Suprapubic skin (tissue), 3 donors: Measurements from ENCODE around the gene PARVB.

Experiments used
- POLR2A ChIP-seq, 2 donors: fragments of 450-650 bp; IDR thresholded peaks; one replicate each; pipeline ENCODE4 v1.6.1; 2017; ENCODE audit warnings: antibody characterized with exemption in 2 of 2, mild to moderate bottlenecking in 2 of 2, moderate library complexity in 2 of 2
- TF ChIP-seq, protein P1 (sequence below), 2 donors: fragments of 200-600 bp in 1 of 2; fragments of 450-650 bp in 1 of 2; sonication (generic) in 1 of 2; IDR thresholded peaks; one replicate each; pipeline ENCODE4 v1.5.1; 2016 to 2019; ENCODE audit warnings: antibody characterized with exemption in 2 of 2, mild to moderate bottlenecking in 1 of 2, moderate library complexity in 1 of 2

- TF ChIP-seq, protein P1, sequence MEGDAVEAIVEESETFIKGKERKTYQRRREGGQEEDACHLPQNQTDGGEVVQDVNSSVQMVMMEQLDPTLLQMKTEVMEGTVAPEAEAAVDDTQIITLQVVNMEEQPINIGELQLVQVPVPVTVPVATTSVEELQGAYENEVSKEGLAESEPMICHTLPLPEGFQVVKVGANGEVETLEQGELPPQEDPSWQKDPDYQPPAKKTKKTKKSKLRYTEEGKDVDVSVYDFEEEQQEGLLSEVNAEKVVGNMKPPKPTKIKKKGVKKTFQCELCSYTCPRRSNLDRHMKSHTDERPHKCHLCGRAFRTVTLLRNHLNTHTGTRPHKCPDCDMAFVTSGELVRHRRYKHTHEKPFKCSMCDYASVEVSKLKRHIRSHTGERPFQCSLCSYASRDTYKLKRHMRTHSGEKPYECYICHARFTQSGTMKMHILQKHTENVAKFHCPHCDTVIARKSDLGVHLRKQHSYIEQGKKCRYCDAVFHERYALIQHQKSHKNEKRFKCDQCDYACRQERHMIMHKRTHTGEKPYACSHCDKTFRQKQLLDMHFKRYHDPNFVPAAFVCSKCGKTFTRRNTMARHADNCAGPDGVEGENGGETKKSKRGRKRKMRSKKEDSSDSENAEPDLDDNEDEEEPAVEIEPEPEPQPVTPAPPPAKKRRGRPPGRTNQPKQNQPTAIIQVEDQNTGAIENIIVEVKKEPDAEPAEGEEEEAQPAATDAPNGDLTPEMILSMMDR (IDR thresholded peaks at IDR 0.05) = no peak
- TF ChIP-seq POLR2A (IDR thresholded peaks at IDR 0.05) = no peak
Measured at GRCh38 chr22:44206696-44207095, 182.6 kb downstream of the PARVB start.
